ENCODE data around the gene IQSEC2. TPM values are rescaled to one million over a fixed set of nuclear protein-coding genes. Genes with fewer than 3 reads are reported as not detected.

IQSEC2 gene
- total and polyA plus RNA-seq, 3 donors from 2014 or later: 15.6 to 19.9 (median 19.3) TPM

DNA sequence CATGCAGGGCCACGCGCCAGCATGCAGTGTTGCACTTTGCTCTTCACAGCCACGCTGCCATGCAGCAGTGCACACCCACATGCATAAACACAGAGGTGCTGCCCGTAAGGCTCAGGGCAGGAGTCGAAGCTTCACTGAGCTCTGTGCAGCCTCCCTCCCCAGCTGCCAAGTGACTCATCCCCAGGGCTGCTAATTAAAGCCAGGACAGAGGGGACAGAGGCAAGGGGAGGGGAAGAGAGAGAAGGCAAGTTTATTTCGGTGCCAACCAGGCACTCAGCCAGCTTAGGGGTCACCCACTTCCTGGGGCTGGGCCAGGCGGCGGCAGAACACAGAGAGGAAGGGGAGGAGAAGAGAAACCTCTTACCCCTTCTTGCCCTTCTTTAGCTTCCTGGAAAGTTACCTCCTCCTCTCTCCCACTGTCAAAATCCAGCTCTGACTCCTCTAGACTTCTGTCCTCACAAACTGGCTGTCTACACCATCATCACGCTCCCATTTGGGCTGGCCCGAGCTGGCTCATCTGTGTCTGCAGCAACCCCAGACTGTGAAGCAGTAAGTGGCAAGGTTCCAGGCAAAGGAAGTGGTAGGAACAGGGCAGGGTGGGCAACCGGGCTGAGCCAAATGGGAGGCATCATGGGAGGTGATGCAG is 6.2 kb upstream of the IQSEC2 start:
- no peaks in the 10 kb centered on the region for H3K4me1 ChIP-seq
- no peaks in the 10 kb centered on the region for H3K27me3 ChIP-seq
- no peak for DNase-seq
- intact Hi-C loops (cut with DNase I; ENCODE audit: low total_unique reads): no loop called here
- WGBS, 2 donors: 48 to 59% methylated on average over 10 to 11 of the region's 11 CpGs
- H3K4me3 ChIP-seq: no peak overlapping the region
- no peaks in the 10 kb centered on the region for H3K9me3 ChIP-seq
- H3K36me3 ChIP-seq (ENCODE audit: low read depth, missing control alignments): no peaks in the 10 kb centered on the region
- no peak overlapping the region for H3K27ac ChIP-seq
- TF ChIP-seq, protein P1, sequence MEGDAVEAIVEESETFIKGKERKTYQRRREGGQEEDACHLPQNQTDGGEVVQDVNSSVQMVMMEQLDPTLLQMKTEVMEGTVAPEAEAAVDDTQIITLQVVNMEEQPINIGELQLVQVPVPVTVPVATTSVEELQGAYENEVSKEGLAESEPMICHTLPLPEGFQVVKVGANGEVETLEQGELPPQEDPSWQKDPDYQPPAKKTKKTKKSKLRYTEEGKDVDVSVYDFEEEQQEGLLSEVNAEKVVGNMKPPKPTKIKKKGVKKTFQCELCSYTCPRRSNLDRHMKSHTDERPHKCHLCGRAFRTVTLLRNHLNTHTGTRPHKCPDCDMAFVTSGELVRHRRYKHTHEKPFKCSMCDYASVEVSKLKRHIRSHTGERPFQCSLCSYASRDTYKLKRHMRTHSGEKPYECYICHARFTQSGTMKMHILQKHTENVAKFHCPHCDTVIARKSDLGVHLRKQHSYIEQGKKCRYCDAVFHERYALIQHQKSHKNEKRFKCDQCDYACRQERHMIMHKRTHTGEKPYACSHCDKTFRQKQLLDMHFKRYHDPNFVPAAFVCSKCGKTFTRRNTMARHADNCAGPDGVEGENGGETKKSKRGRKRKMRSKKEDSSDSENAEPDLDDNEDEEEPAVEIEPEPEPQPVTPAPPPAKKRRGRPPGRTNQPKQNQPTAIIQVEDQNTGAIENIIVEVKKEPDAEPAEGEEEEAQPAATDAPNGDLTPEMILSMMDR (IDR thresholded peaks at IDR 0.05): no peak
- TF ChIP-seq POLR2A (IDR thresholded peaks at IDR 0.05): no peak

GRCh38 chrX:53286171-53286570 is 4.8 kb upstream of the IQSEC2 start:
- WGBS, 2 donors: 52 to 100% methylated on average over 1 to 3 of the region's 3 CpGs
- H3K36me3 ChIP-seq (ENCODE audit: low read depth, missing control alignments): no peaks in the 10 kb centered on the region
- no peak overlapping the region for H3K4me3 ChIP-seq
- TF ChIP-seq, protein P1 (IDR thresholded peaks at IDR 0.05): no peak
- TF ChIP-seq POLR2A (IDR thresholded peaks at IDR 0.05): no peak
- no peak overlapping the region for H3K27ac ChIP-seq
- intact Hi-C loops (cut with DNase I; ENCODE audit: low total_unique reads): no loop called here
- H3K9me3 ChIP-seq: no peaks in the 10 kb centered on the region
- H3K27me3 ChIP-seq: no peaks in the 10 kb centered on the region
- no peak for DNase-seq
- no peaks in the 10 kb centered on the region for H3K4me1 ChIP-seq

DNA sequence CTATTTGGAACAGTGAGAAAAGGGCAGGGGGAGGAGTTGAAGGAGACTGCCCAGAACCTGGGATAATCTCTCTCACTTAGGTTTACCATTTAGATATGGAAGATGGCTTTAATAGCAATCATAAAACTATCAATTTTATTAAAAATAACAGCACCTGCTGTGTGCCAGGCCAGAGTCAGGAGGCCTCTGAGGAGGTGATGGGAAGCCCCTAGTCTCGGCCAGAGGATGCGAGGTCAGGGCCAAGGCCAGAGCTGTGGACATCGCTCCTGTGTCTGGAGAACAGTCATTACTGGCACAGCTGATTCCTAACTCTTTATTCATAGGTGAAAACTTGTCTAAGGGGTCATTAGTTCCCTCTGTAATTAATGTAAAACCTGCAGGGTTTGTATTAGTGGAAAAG is 4.2 kb upstream of the IQSEC2 start:
- intact Hi-C loops (cut with DNase I; ENCODE audit: low total_unique reads): no loop called here
- Histone ChIP-seq H3K4me3 (no peak overlapping the region), H3K9me3 (no peaks in the 10 kb centered on the region), H3K27ac (no peak overlapping the region), H3K4me1 (no peaks in the 10 kb centered on the region), H3K27me3 (no peaks in the 10 kb centered on the region), H3K36me3 (ENCODE audit: low read depth, missing control alignments) (no peaks in the 10 kb centered on the region)
- 44 to 63% methylated on average over 3 of the region's 3 CpGs for WGBS, 2 donors
- TF ChIP-seq, protein P1 (IDR thresholded peaks at IDR 0.05): no peak
- no peak for TF ChIP-seq POLR2A (IDR thresholded peaks at IDR 0.05)
- no peak for DNase-seq

DNA sequence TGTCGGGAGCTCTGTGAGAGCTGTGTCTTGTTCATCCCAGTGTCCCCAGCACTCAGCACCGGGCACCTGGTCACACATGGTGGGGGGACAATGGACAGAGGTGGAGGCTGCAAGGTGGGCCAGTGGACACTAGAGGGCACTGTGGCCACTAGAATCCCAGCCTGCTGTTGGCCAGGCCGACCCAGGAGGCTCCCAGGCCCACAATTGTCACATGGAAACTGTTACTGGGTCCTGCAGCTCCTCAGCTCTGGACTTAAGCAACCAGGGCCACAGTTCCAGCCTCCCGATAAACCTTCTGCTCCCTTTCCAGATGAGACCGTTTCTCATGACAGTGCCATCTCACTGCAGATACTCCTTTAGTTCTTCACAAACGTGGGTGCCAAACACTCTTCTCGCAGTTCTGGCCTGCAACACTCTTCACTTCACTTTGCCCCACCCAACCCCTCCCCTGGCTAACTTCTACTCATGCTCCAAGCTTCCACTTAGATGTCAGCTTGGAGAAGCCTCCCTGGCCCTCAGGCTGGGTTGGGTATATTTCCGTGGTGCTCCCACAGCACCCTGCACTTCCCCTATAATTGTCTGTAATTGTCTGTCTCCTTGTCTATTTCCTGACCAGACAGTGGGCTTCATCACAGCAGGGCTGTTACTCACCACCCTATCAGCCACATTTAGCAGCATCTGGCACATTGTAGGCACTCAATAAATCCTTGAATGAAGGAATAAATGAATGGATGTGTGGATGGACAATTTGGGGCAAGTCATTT is 3.5 kb upstream of the IQSEC2 start:
- peak; percentile 56 for DNase-seq
- H3K27me3 ChIP-seq: no peaks in the 10 kb centered on the region
- no peaks in the 10 kb centered on the region for H3K4me1 ChIP-seq
- 30 to 60% methylated on average over 2 to 7 of the region's 8 CpGs for WGBS, 2 donors
- intact Hi-C loops (cut with DNase I; ENCODE audit: low total_unique reads): no loop called here
- no peak overlapping the region for H3K27ac ChIP-seq
- H3K36me3 ChIP-seq (ENCODE audit: low read depth, missing control alignments): no peaks in the 10 kb centered on the region
- H3K4me3 ChIP-seq: no peak overlapping the region
- TF ChIP-seq POLR2A (IDR thresholded peaks at IDR 0.05): no peak
- TF ChIP-seq, protein P1 (IDR thresholded peaks at IDR 0.05): peak in 2 of 3 experiments; percentile 38 to 57
- no peaks in the 10 kb centered on the region for H3K9me3 ChIP-seq
